NT2/D1 (cell line): ENCODE data around the gene NUP58.
A peak's percentile ranks its signal among the peaks of the same experiment; 100 is the strongest.

Experiments used
- DNase-seq: peaks from one replicate; pipeline ENCODE4 v3.0.0-alpha.2; 2011; ENCODE audit warnings: low read depth, low spot score
- H3K27me3 ChIP-seq: 2 replicates; pipeline ENCODE4 v1.6.0; 2011; ENCODE audit warnings: mild to moderate bottlenecking; ENCODE audit not compliant: insufficient read length, insufficient read depth
- H3K36me3 ChIP-seq: 2 replicates; pipeline ENCODE4 v1.6.1; 2011; ENCODE audit warnings: mild to moderate bottlenecking, low read length, mixed read lengths; ENCODE audit not compliant: insufficient read depth, insufficient read length
- H3K4me1 ChIP-seq: 2 replicates; pipeline ENCODE4 v1.5.1; 2011; ENCODE audit not compliant: insufficient read depth, insufficient read length
- H3K4me3 ChIP-seq: 2 replicates; pipeline ENCODE4 v1.5.1; 2011; ENCODE audit warnings: low read depth; ENCODE audit not compliant: insufficient read length
- H3K9ac ChIP-seq: 2 replicates; pipeline ENCODE4 v1.6.0; 2011; ENCODE audit warnings: low read depth; ENCODE audit not compliant: insufficient read length
- H3K9me3 ChIP-seq: 2 replicates; pipeline ENCODE4 v1.5.1; 2011; ENCODE audit warnings: mild to moderate bottlenecking, low read length; ENCODE audit not compliant: insufficient read depth
- SUZ12 ChIP-seq: IDR thresholded peaks from 2 replicates; pipeline ENCODE4 v1.6.1; 2011; ENCODE audit not compliant: insufficient read length, insufficient read depth; ENCODE audit errors: extremely low read depth
- YY1 ChIP-seq: IDR thresholded peaks from 2 replicates; pipeline ENCODE4 v1.6.1; 2011; ENCODE audit not compliant: insufficient read length, insufficient read depth
- ZNF274 ChIP-seq: IDR thresholded peaks from 2 replicates; pipeline ENCODE4 v1.6.1; 2011; ENCODE audit warnings: mild to moderate bottlenecking, low read depth, low read length

The NUP58 gene

DNA sequence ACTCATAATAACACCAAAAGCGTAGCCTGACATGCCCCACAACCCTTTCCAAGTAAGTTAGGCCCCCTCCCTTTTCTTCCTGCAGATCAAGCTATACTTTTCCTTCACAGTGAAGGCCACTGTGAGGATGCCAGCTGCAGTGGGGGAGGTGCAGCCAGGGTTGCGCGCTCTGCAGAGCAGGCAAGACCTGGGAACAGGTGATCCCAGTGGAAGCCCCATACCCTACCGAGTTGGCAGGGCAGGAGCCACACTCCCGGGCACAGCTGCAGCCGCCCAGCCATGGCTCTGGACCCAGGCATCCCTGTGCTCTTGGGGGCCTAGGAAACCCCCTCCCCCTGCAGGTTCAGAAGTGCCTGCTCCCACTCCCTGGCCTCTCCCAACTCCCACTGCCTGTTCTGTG is 32.9 kb upstream of the NUP58 start:
- Histone ChIP-seq H3K27me3 (no peaks in the 10 kb centered on the region), H3K9ac (no peak overlapping the region), H3K36me3 (peaks cover 15% of the 10 kb centered on the region), H3K9me3 (no peaks in the 10 kb centered on the region), H3K4me1 (no peaks in the 10 kb centered on the region), H3K4me3 (no peak overlapping the region)
- DNase-seq, result no peak
- TF ChIP-seq SUZ12 (no peak), YY1 (no peak), ZNF274 (no peak)

DNA sequence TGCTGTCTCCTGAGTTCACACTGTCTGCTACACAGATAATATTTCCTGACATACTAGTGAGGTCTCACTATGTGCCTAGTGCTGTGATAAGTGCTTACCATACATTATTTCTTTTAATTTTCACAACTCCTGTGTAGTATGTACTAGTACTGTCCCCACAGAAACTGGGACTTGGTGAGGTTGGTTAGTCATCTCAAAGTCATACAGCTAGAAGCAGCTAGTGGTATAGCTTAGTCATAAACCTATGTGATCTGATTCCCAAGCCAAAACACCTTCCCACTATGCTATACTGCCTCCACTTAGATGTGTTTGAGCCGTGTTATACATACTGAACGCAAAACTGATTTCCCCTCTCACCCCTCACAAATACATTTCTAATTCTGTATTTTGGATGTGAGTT is 24.7 kb upstream of the NUP58 start:
- Histone ChIP-seq H3K9ac (no peak overlapping the region), H3K27me3 (no peaks in the 10 kb centered on the region), H3K36me3 (no peaks in the 10 kb centered on the region), H3K9me3 (no peaks in the 10 kb centered on the region), H3K4me1 (no peaks in the 10 kb centered on the region), H3K4me3 (no peak overlapping the region)
- TF ChIP-seq SUZ12, result no peak
- TF ChIP-seq ZNF274, result no peak
- no peak for TF ChIP-seq YY1
- DNase-seq, result no peak

GRCh38 chr13:25280396-25280795 is 21.0 kb upstream of the NUP58 start:
- DNase-seq, result no peak
- no peaks in the 10 kb centered on the region for H3K4me1 ChIP-seq
- H3K9me3 ChIP-seq, result no peaks in the 10 kb centered on the region
- TF ChIP-seq SUZ12, result no peak
- TF ChIP-seq ZNF274, result no peak
- no peak for TF ChIP-seq YY1
- H3K4me3 ChIP-seq, result no peak overlapping the region
- H3K9ac ChIP-seq, result no peak overlapping the region
- no peaks in the 10 kb centered on the region for H3K27me3 ChIP-seq
- no peaks in the 10 kb centered on the region for H3K36me3 ChIP-seq

GRCh38 chr13:25281193-25281934 is 20.1 kb upstream of the NUP58 start:
- Histone ChIP-seq H3K4me3 (no peak overlapping the region), H3K36me3 (no peaks in the 10 kb centered on the region), H3K4me1 (no peaks in the 10 kb centered on the region), H3K9me3 (no peaks in the 10 kb centered on the region), H3K9ac (no peak overlapping the region), H3K27me3 (no peaks in the 10 kb centered on the region)
- no peak for DNase-seq
- TF ChIP-seq ZNF274, result no peak
- no peak for TF ChIP-seq YY1
- no peak for TF ChIP-seq SUZ12

DNA sequence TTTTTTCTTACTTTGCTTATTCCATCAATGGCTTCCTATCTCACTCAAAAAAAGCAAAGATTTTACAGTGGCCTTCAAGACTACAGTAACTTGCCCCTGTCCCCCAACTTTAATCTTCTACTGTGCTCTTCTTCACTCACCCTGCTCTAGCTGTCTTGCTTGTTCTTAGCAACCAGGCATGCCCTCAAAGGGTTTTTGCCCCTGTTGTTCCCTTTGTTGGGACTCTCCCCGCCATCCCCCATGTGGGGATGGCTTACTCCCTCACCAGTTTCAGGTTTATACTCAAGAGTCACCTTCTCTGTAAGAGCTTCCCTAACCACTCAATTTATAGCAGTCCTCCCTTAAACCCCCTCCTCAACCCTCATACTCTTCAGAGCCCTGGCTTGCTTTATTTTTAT is 19.5 kb upstream of the NUP58 start:
- Histone ChIP-seq H3K4me1 (no peaks in the 10 kb centered on the region), H3K9me3 (no peaks in the 10 kb centered on the region), H3K36me3 (no peaks in the 10 kb centered on the region), H3K9ac (no peak overlapping the region), H3K4me3 (no peak overlapping the region), H3K27me3 (no peaks in the 10 kb centered on the region)
- no peak for DNase-seq
- TF ChIP-seq SUZ12 (no peak), ZNF274 (no peak), YY1 (no peak)

GRCh38 chr13:25286308-25286968 is 15.0 kb upstream of the NUP58 start:
- Histone ChIP-seq H3K4me3 (peak overlapping the region; percentile 71), H3K27me3 (peaks cover 5% of the 10 kb centered on the region), H3K4me1 (no peaks in the 10 kb centered on the region), H3K36me3 (no peaks in the 10 kb centered on the region), H3K9ac (peak overlapping the region; percentile 86), H3K9me3 (no peaks in the 10 kb centered on the region)
- no peak for TF ChIP-seq SUZ12
- no peak for TF ChIP-seq YY1
- TF ChIP-seq ZNF274, result no peak
- DNase-seq, result no peak
